HFFc6 (cell line): ENCODE results near the gene GPRIN3. TPM values are rescaled to one million over a fixed set of nuclear protein-coding genes. Genes with fewer than 3 reads are reported as not detected.
"Not testable (repeated sequence)": the region's sequence is repeated elsewhere in the genome, so short reads cannot be mapped to it uniquely, and the experiment has no call there.

Source experiments
- DNase-seq: peaks from one replicate; pipeline ENCODE4 v3.0.0-alpha.2; 2018
- H3K27ac Mint-ChIP-seq: 2 replicates; pipeline ENCODE4 v1.8.0; 2020; ENCODE audit warnings: mild to moderate bottlenecking, mixed read lengths
- H3K27me3 Mint-ChIP-seq: 2 replicates; pipeline ENCODE4 v1.8.0; 2021; ENCODE audit warnings: mild to moderate bottlenecking, moderate library complexity, mixed read lengths; ENCODE audit not compliant: insufficient read depth
- H3K36me3 Mint-ChIP-seq: 2 replicates; pipeline ENCODE4 v1.8.0; 2021; ENCODE audit warnings: low read depth, mixed read lengths
- H3K4me1 Mint-ChIP-seq: 2 replicates; pipeline ENCODE4 v1.8.0; 2020; ENCODE audit warnings: low read depth, mixed read lengths
- H3K4me3 Mint-ChIP-seq: 2 replicates; pipeline ENCODE4 v1.8.0; 2020; ENCODE audit warnings: mild to moderate bottlenecking, moderate library complexity, mixed read lengths
- H3K9me3 Mint-ChIP-seq: 2 replicates; pipeline ENCODE4 v1.8.0; 2020; ENCODE audit warnings: mild to moderate bottlenecking, mixed read lengths
- CTCF ChIP-seq: fragments of 200-600 bp; sonication (generic); IDR thresholded peaks from 2 replicates; pipeline ENCODE4 v1.5.0; 2021; ENCODE audit warnings: antibody characterized with exemption, mild to moderate bottlenecking
- total RNA-seq, 6 experiments: library from RNA; stranded (reverse); fragmentation: NEBNext Ultra II Directional; extraction: Animal tissue kit (Norgen Biotek cat#: 25700); gene quantifications; 2 replicates in 1 of 6; 3 replicates in 5 of 6; pipeline ENCODE4 v1.2.3, GENCODE V29; 2021

GPRIN3 gene
- total RNA-seq, 6 experiments from 2014 or later = under 0.01 to 0.28 (median 0.04) TPM

GRCh38 chr4:89203902-89204301 is 103.7 kb downstream of the GPRIN3 start:
- no peak for TF ChIP-seq CTCF
- no peak for DNase-seq
- H3K27me3 Mint-ChIP-seq = peaks cover 2% of the 10 kb centered on the region; the same call in 1 of the 2 replicates
- no peak overlapping the region for H3K4me3 Mint-ChIP-seq
- no peaks in the 10 kb centered on the region; the same call in 1 of the 2 replicates for H3K9me3 Mint-ChIP-seq
- no peaks in the 10 kb centered on the region for H3K4me1 Mint-ChIP-seq
- no peaks in the 10 kb centered on the region for H3K36me3 Mint-ChIP-seq
- no peak overlapping the region for H3K27ac Mint-ChIP-seq

GRCh38 chr4:89199394-89199793 is 108.2 kb downstream of the GPRIN3 start:
- not testable (repeated sequence) for H3K27me3 Mint-ChIP-seq, H3K4me1 Mint-ChIP-seq, H3K4me3 Mint-ChIP-seq, H3K27ac Mint-ChIP-seq, DNase-seq, H3K36me3 Mint-ChIP-seq, H3K9me3 Mint-ChIP-seq

- TF ChIP-seq CTCF = no peak
- H3K27ac Mint-ChIP-seq = no peak overlapping the region
Measured at GRCh38 chr4:89197920-89198319, 109.7 kb downstream of the GPRIN3 start.

GRCh38 chr4:89196745-89197144 is 110.9 kb downstream of the GPRIN3 start:
- no peak overlapping the region for H3K4me3 Mint-ChIP-seq
- no peak for TF ChIP-seq CTCF
- peaks cover 2% of the 10 kb centered on the region for H3K27me3 Mint-ChIP-seq
- no peak overlapping the region for H3K27ac Mint-ChIP-seq
- H3K4me1 Mint-ChIP-seq = 0 out of 2 replicates have a peak, but pooled peaks cover 5% of the 10 kb centered on the region
- H3K9me3 Mint-ChIP-seq = no peaks in the 10 kb centered on the region
- DNase-seq = no peak
- H3K36me3 Mint-ChIP-seq = no peaks in the 10 kb centered on the region

More at GRCh38 chr4:89197920-89198319, 109.7 kb downstream of the GPRIN3 start:
- Mint-ChIP-seq H3K36me3 (no peaks in the 10 kb centered on the region), H3K4me1 (0 out of 2 replicates have a peak, but pooled peaks cover 5% of the 10 kb centered on the region), H3K27me3 (peaks cover 2% of the 10 kb centered on the region; the same call in 1 of the 2 replicates), H3K4me3 (no peak overlapping the region), H3K9me3 (no peaks in the 10 kb centered on the region)
- no peak for DNase-seq

GRCh38 chr4:89196056-89196674 is 111.4 kb downstream of the GPRIN3 start:
- Mint-ChIP-seq H3K4me3 (no peak overlapping the region), H3K4me1 (0 out of 2 replicates have a peak, but pooled peaks cover 5% of the 10 kb centered on the region), H3K9me3 (no peaks in the 10 kb centered on the region), H3K27me3 (peaks cover 3% of the 10 kb centered on the region), H3K36me3 (no peaks in the 10 kb centered on the region), H3K27ac (no peak overlapping the region)
- no peak for DNase-seq
- no peak for TF ChIP-seq CTCF

GRCh38 chr4:89193843-89194242 is 113.8 kb downstream of the GPRIN3 start:
- Mint-ChIP-seq H3K4me1 (0 out of 2 replicates have a peak, but pooled peaks cover 5% of the 10 kb centered on the region), H3K4me3 (no peak overlapping the region), H3K36me3 (no peaks in the 10 kb centered on the region), H3K9me3 (no peaks in the 10 kb centered on the region), H3K27ac (no peak overlapping the region), H3K27me3 (peaks cover 3% of the 10 kb centered on the region)
- DNase-seq = no peak
- no peak for TF ChIP-seq CTCF

Other genes starting within 250 kb of the GPRIN3 start
- 10 to 100 TPM in 4 of 6 experiments, 1 to 10 TPM in 2; 8.7 to 12.1 (median 10.5) TPM for gene TIGD2, start 196.3 kb downstream of the GPRIN3 start, total RNA-seq